HG02678 (cell line): ENCODE data around the gene TBC1D3B.
"Not testable (repeated sequence)": the region's sequence is repeated elsewhere in the genome, so short reads cannot be mapped to it uniquely, and the experiment has no call there.

Experiments
- ATAC-seq: cut with Tn5 transposase; IDR thresholded peaks from one replicate; pipeline ENCODE4 v1.9.1; 2021; ENCODE audit warnings: mild to moderate bottlenecking, moderate library complexity; ENCODE audit not compliant: unreplicated experiment

The TBC1D3B gene

GRCh38 chr17:36131421-36131820 is 45.0 kb downstream of the TBC1D3B start:
- ATAC-seq, result no peak

- no peak for ATAC-seq
Observed at GRCh38 chr17:36130346-36130745, 46.1 kb downstream of the TBC1D3B start.

GRCh38 chr17:36129616-36130015 is 46.8 kb downstream of the TBC1D3B start:
- no peak for ATAC-seq

- ATAC-seq, result no peak
Observed at GRCh38 chr17:36128411-36128978, 47.9 kb downstream of the TBC1D3B start.

GRCh38 chr17:36127911-36128310 is 48.5 kb downstream of the TBC1D3B start:
- no peak for ATAC-seq

GRCh38 chr17:36127199-36127893 is 49.1 kb downstream of the TBC1D3B start:
- ATAC-seq, result peak; percentile 85

GRCh38 chr17:36124879-36125824 is 51.3 kb downstream of the TBC1D3B start:
- no peak for ATAC-seq

GRCh38 chr17:36123431-36123830 is 53.0 kb downstream of the TBC1D3B start:
- ATAC-seq, result no peak

GRCh38 chr17:36121099-36121498 is 55.3 kb downstream of the TBC1D3B start:
- not testable (repeated sequence) for ATAC-seq

GRCh38 chr17:36120221-36120620 is 56.2 kb downstream of the TBC1D3B start:
- no peak for ATAC-seq

GRCh38 chr17:36118477-36119353 is 57.7 kb downstream of the TBC1D3B start:
- ATAC-seq, result no peak

- no peak for ATAC-seq
Observed at GRCh38 chr17:36117505-36118382, 58.7 kb downstream of the TBC1D3B start.
